Retinal pigment epithelial cell (primary cell): ENCODE results near the gene NECTIN1.
A peak's percentile ranks its signal among the peaks of the same experiment; 100 is the strongest.

Experiments used
- DNase-seq: peaks from one replicate; pipeline ENCODE4 v3.0.0-alpha.2; 2010; ENCODE audit warnings: low read depth
- H3K4me3 ChIP-seq: 2 replicates; pipeline ENCODE4 v1.5.1; 2011; ENCODE audit warnings: mild to moderate bottlenecking, low read length, control low read depth, moderate library complexity
- CTCF ChIP-seq: conservative IDR thresholded peaks from 2 replicates; pipeline ENCODE4 v1.5.1; 2011; ENCODE audit warnings: low read depth, low read length, control low read depth, inconsistent platforms

The NECTIN1 gene

GRCh38 chr11:119679346-119679745, 49.7 kb downstream of the NECTIN1 start:
- no peak for TF ChIP-seq CTCF
- H3K4me3 ChIP-seq = no peak overlapping the region
- no peak for DNase-seq

GRCh38 chr11:119678351-119678750, 50.6 kb downstream of the NECTIN1 start:
- no peak for TF ChIP-seq CTCF
- no peak overlapping the region for H3K4me3 ChIP-seq
- no peak for DNase-seq

DNA sequence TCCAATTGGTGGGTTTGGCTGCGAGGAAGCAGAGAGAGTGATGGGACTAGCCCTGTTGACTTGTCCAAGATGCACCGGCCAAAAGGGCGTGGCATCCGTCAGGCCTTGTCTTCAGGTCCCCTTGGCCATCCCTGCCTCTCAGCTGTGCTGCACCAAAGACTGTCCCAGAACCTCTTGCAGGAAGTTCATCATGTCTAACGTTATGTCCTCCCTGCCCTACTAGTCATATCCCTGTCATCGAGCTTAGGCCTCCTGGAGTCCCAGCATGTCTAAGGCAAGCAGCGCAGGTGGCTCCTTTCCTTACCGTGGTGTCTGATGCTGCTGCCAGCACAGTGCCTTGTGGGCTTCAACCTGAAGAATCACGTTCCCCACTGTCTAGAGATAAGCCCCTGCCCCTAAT, 51.2 kb downstream of the NECTIN1 start:
- no peak for TF ChIP-seq CTCF
- no peak overlapping the region for H3K4me3 ChIP-seq
- DNase-seq = no peak

DNA sequence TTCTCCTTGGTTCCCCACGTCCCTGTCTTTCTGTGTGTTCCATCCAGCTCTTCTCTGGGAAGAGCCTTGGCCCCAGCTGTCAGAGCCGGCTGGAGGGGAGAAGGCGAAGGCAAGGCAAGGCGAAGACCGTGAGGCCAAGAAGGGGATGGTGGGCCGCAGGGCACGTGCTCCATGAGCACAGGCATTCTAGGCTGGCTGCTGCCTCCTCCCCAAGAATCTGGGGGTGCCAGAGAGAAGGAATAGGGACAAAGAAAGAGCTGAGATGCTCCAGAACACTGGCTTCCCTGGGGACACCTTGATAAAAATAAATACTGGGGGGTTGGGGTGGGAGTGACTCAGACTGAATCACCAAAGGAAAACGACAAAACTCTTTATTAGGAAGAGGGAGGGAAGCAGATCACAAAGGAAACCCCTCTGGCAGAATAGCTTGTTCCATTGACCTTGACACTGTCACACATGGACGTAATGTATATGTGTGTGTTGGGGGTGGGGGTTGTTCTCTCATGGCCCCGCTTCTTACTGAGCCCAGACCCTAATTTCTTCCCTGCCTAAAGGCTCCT, 52.5 kb downstream of the NECTIN1 start:
- DNase-seq = no peak
- no peak for TF ChIP-seq CTCF
- no peak overlapping the region for H3K4me3 ChIP-seq

GRCh38 chr11:119673759-119674336, 55.2 kb downstream of the NECTIN1 start:
- no peak overlapping the region for H3K4me3 ChIP-seq
- DNase-seq = no peak
- TF ChIP-seq CTCF = peak; percentile 9

- DNase-seq = no peak
- TF ChIP-seq CTCF = no peak
- H3K4me3 ChIP-seq = no peak overlapping the region
Observed at GRCh38 chr11:119673052-119673758, 55.8 kb downstream of the NECTIN1 start.

- no peak overlapping the region for H3K4me3 ChIP-seq
- TF ChIP-seq CTCF = no peak
- DNase-seq = no peak
Observed at GRCh38 chr11:119672597-119672996, 56.4 kb downstream of the NECTIN1 start.
